SU-DHL-6 (cell line): Measurements from ENCODE around the gene PRICKLE1.

Source experiments
- H2AFZ ChIP-seq: fragments of 200-600 bp; sonication (generic); 2 replicates; pipeline ENCODE4 v1.6.1; 2014; ENCODE audit warnings: low read depth, mild to moderate bottlenecking, moderate library complexity, mixed read lengths, antibody characterized with exemption, low read length; ENCODE audit not compliant: severe bottlenecking
- H3F3A ChIP-seq: fragments of 200-600 bp; shearing (Covaris generic); 2 replicates; pipeline ENCODE4 v1.6.0; 2016; ENCODE audit warnings: antibody characterized with exemption, mild to moderate bottlenecking; ENCODE audit not compliant: insufficient read depth
- H3K27ac ChIP-seq: fragments of 200-600 bp; sonication (generic); 2 replicates; pipeline ENCODE4 v1.5.1; 2016; ENCODE audit warnings: low read depth, mild to moderate bottlenecking, low read length, moderate library complexity, mixed read lengths
- H3K27me3 ChIP-seq: fragments of 200-600 bp; sonication (generic), shearing (Covaris generic); 2 replicates; pipeline ENCODE4 v1.6.0; 2014; ENCODE audit warnings: mild to moderate bottlenecking, low read length
- H3K36me3 ChIP-seq: fragments of 200-600 bp; sonication (generic); 2 replicates; pipeline ENCODE4 v1.6.1; 2014; ENCODE audit warnings: mild to moderate bottlenecking, low read length, mixed read lengths
- H3K4me2 ChIP-seq: fragments of 300-600, 200-600 bp; shearing (Covaris generic), sonication (generic); 2 replicates; pipeline ENCODE4 v1.6.0; 2014; ENCODE audit warnings: low read length, low read depth, mild to moderate bottlenecking; ENCODE audit not compliant: poor library complexity, severe bottlenecking
- H3K4me3 ChIP-seq: fragments of 200-600 bp; sonication (generic); 2 replicates; pipeline ENCODE4 v1.5.1; 2014; ENCODE audit warnings: antibody characterized with exemption, low read length, mild to moderate bottlenecking, mixed read lengths; ENCODE audit not compliant: insufficient read depth, poor library complexity, severe bottlenecking
- H3K79me2 ChIP-seq: fragments of 200-600 bp; sonication (generic); 2 replicates; pipeline ENCODE4 v1.6.1; 2014; ENCODE audit warnings: mild to moderate bottlenecking, low read length, moderate library complexity; ENCODE audit not compliant: insufficient read depth
- H3K9ac ChIP-seq: fragments of 200-600 bp; sonication (generic); 2 replicates; pipeline ENCODE4 v1.7.0; 2014; ENCODE audit warnings: mild to moderate bottlenecking, low read length
- H3K9me2 ChIP-seq: fragments of 200-600 bp; sonication (generic); replicated peaks from 2 replicates; pipeline ENCODE4 v1.6.1; 2014; ENCODE audit warnings: low read length; ENCODE audit not compliant: insufficient read depth
- H3K9me3 ChIP-seq: fragments of 200-600 bp; sonication (generic); 2 replicates; pipeline ENCODE4 v1.6.1; 2014; ENCODE audit warnings: low read length, mixed read lengths; ENCODE audit not compliant: insufficient read depth
- H4K20me1 ChIP-seq: fragments of 200-600 bp; sonication (generic); 2 replicates; pipeline ENCODE4 v1.6.1; 2014; ENCODE audit warnings: low read depth, mild to moderate bottlenecking, antibody characterized with exemption, low read length, moderate library complexity, mixed read lengths
- CTCF ChIP-seq: fragments of 200-600 bp; sonication (generic); IDR thresholded peaks from one replicate; pipeline ENCODE4 v1.5.1; 2017; ENCODE audit warnings: antibody characterized with exemption, mild to moderate bottlenecking, low read length, moderate library complexity; ENCODE audit not compliant: insufficient read depth, poor library complexity, severe bottlenecking
- EZH2phosphoT487 ChIP-seq: fragments of 200-600 bp; sonication (generic), shearing (Covaris generic); conservative IDR thresholded peaks from 2 replicates; pipeline ENCODE4 v1.6.1; 2018; ENCODE audit warnings: mild to moderate bottlenecking, antibody characterized with exemption, low read length, moderate library complexity, mixed read lengths

Gene PRICKLE1

GRCh38 chr12:42565633-42566032 is 23.9 kb downstream of the PRICKLE1 start:
- H3K36me3 ChIP-seq = no peaks in the 10 kb centered on the region
- no peak overlapping the region for H3K4me2 ChIP-seq
- no peak for TF ChIP-seq EZH2phosphoT487
- no peak for TF ChIP-seq CTCF
- H3K4me3 ChIP-seq = no peak overlapping the region
- H3K27ac ChIP-seq = no peak overlapping the region
- no peak overlapping the region for H3K9ac ChIP-seq
- H3K9me2 ChIP-seq = no peaks in the 10 kb centered on the region
- no peak overlapping the region for H2AFZ ChIP-seq
- H3F3A ChIP-seq = no peaks in the 10 kb centered on the region
- no peaks in the 10 kb centered on the region for H4K20me1 ChIP-seq
- H3K9me3 ChIP-seq = no peaks in the 10 kb centered on the region
- no peaks in the 10 kb centered on the region for H3K79me2 ChIP-seq
- H3K27me3 ChIP-seq = no peaks in the 10 kb centered on the region

GRCh38 chr12:42564996-42565395 is 24.6 kb downstream of the PRICKLE1 start:
- H3K27ac ChIP-seq = no peak overlapping the region
- no peaks in the 10 kb centered on the region for H3K9me2 ChIP-seq
- no peak overlapping the region for H3K4me2 ChIP-seq
- no peaks in the 10 kb centered on the region for H4K20me1 ChIP-seq
- no peak overlapping the region for H3K9ac ChIP-seq
- H3K79me2 ChIP-seq = no peaks in the 10 kb centered on the region
- no peaks in the 10 kb centered on the region for H3F3A ChIP-seq
- H2AFZ ChIP-seq = no peak overlapping the region
- no peaks in the 10 kb centered on the region for H3K9me3 ChIP-seq
- H3K4me3 ChIP-seq = no peak overlapping the region
- no peak for TF ChIP-seq CTCF
- TF ChIP-seq EZH2phosphoT487 = no peak
- H3K27me3 ChIP-seq = no peaks in the 10 kb centered on the region
- no peaks in the 10 kb centered on the region for H3K36me3 ChIP-seq

GRCh38 chr12:42564556-42564955 is 25.0 kb downstream of the PRICKLE1 start:
- H3F3A ChIP-seq = no peaks in the 10 kb centered on the region
- no peak overlapping the region for H3K4me3 ChIP-seq
- no peak for TF ChIP-seq CTCF
- TF ChIP-seq EZH2phosphoT487 = no peak
- H3K9me3 ChIP-seq = no peaks in the 10 kb centered on the region
- no peak overlapping the region for H3K9ac ChIP-seq
- H3K27me3 ChIP-seq = no peaks in the 10 kb centered on the region
- no peaks in the 10 kb centered on the region for H4K20me1 ChIP-seq
- H3K27ac ChIP-seq = no peak overlapping the region
- no peaks in the 10 kb centered on the region for H3K36me3 ChIP-seq
- no peaks in the 10 kb centered on the region for H3K79me2 ChIP-seq
- H2AFZ ChIP-seq = no peak overlapping the region
- no peaks in the 10 kb centered on the region for H3K9me2 ChIP-seq
- no peak overlapping the region for H3K4me2 ChIP-seq
